Naive B cell (primary cell): Measurements from ENCODE around the gene ANK2. TPM values are rescaled to one million over a fixed set of nuclear protein-coding genes. Genes with fewer than 3 reads are reported as not detected.

ENCODE experiments used
- ATAC-seq, 2 donors: fragments of 150-1000 bp; cut with Tn5 transposase; 2 replicates each; pipeline ENCODE4 v1.10.0; 2021; ENCODE audit warnings: low read depth in 2 of 2, mild to moderate bottlenecking in 2 of 2, moderate library complexity in 2 of 2
- DNase-seq: peaks from one replicate; pipeline ENCODE4 v3.0.0; 2022
- H3K27ac Mint-ChIP-seq, 6 donors: one replicate each; pipeline ENCODE4 v1.8.0; 2020 to 2022; ENCODE audit warnings: mild to moderate bottlenecking in 6 of 6, mixed read lengths in 6 of 6, moderate library complexity in 5 of 6, inconsistent platforms in 2 of 6
- H3K27me3 Mint-ChIP-seq, 3 donors: one replicate each; pipeline ENCODE4 v1.8.0; 2021 to 2022; ENCODE audit warnings: mixed read lengths in 3 of 3, mild to moderate bottlenecking in 1 of 3
- H3K36me3 Mint-ChIP-seq, 2 donors: one replicate each; pipeline ENCODE4 v1.8.0; 2020 to 2022; ENCODE audit warnings: mixed read lengths in 2 of 2, inconsistent platforms in 1 of 2, mild to moderate bottlenecking in 1 of 2
- H3K4me1 Mint-ChIP-seq, 3 donors: one replicate each; pipeline ENCODE4 v1.8.0; 2020 to 2022; ENCODE audit warnings: mixed read lengths in 3 of 3, inconsistent platforms in 1 of 3, mild to moderate bottlenecking in 1 of 3, moderate library complexity in 1 of 3
- H3K4me3 Mint-ChIP-seq, 8 donors: one replicate each; pipeline ENCODE4 v1.8.0; 2020 to 2022; ENCODE audit warnings: mild to moderate bottlenecking in 8 of 8, mixed read lengths in 8 of 8, moderate library complexity in 8 of 8, inconsistent platforms in 2 of 8
- H3K9me3 Mint-ChIP-seq, 7 donors: one replicate each; pipeline ENCODE4 v1.8.0; 2020 to 2022; ENCODE audit warnings: mixed read lengths in 7 of 7, mild to moderate bottlenecking in 5 of 7, inconsistent platforms in 2 of 7, moderate library complexity in 1 of 7
- polyA plus RNA-seq, 6 donors: library from polyadenylated mRNA; unstranded; fragments of 300-500 nt; fragmentation: Illumina TruSeq; gene quantifications; one replicate each; pipeline ENCODE4 v1.2.3, GENCODE V29; 2021; ENCODE audit warnings: low read depth in 6 of 6

The ANK2 gene
- polyA plus RNA-seq, 6 donors from 2014 or later: 0.24 to 0.36 (median 0.28) TPM; not detected in 3

DNA sequence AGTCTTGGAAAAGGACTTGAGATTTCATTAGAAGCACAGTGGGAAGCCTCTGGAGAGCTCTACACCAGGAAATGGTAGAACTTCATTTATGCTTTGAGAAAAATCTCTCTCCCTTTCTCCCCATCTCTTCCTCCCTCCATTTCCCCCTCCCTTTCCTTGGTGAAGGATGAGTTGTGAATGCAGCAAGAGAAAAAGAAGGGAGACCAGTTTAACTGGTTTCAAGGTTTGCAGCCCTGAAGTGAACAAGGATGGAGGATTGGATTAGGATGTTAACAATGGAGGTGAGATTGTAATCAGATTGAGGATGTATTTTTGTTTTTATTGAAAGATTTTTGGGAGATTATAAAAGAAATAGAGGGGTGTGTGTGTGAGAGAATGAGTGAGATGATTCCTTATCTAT lies 99.5 kb downstream of the ANK2 start:
- no peaks in the 10 kb centered on the region for H3K36me3 Mint-ChIP-seq
- no peak overlapping the region for H3K27ac Mint-ChIP-seq
- no peak overlapping the region for H3K4me3 Mint-ChIP-seq
- DNase-seq (no peak), ATAC-seq (no peak)
- H3K9me3 Mint-ChIP-seq: peaks cover 0 to 3% (median 0%) of the 10 kb centered on the region in 7 donors
- H3K27me3 Mint-ChIP-seq: peaks cover 0 to 5% (median 0%) of the 10 kb centered on the region in 3 donors
- no peaks in the 10 kb centered on the region for H3K4me1 Mint-ChIP-seq

DNA sequence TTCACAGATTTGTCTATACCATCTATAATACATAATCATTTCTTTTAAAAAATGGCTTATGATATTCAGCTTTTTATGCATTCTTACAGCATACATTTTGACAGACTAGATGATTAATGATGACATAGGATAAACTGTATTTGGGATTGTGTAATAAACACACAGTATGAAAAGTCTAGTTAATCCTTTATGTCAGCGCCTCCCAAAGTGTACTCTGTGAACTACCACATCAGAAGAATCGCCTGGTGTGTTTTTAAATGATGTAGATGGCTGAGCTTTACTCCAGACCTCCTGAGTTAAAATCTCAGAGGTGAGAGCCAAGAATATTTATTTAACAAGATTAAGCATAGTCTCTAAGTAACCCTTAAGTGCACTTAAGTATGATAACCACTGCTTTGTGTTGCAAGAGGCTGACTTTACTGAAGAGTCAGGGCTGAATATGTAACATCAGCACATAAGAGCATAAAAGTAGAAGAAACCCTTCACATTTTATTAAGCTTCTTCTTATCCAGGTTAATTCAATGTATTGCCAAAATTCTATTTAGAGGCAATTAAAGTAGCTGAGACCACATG lies 104.2 kb downstream of the ANK2 start:
- ATAC-seq: no peak
- no peak for DNase-seq
- Mint-ChIP-seq H3K27ac (no peak overlapping the region), H3K27me3 (peaks cover 0 to 5% (median 0%) of the 10 kb centered on the region in 3 donors), H3K36me3 (no peaks in the 10 kb centered on the region), H3K4me3 (no peak overlapping the region), H3K9me3 (peaks cover 0 to under 1% (median 0%) of the 10 kb centered on the region in 7 donors), H3K4me1 (no peaks in the 10 kb centered on the region)

DNA sequence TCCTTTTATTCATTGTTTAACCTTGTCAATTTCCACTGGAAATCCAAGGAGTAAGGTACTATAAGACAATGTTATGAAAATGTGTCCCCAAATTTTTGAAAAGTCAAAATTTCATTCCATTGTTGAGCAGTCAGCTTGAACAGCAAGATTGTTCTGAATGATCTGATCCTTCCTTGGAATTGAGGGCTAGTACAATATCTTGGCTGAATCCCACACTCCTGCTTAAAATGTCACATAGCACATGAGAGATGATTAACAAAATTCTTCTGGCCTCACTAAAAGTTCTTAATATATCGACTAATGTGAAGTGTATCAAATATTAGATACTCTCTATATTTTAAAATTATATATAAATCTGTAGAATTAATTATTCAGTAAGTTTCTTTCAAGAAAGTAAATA lies 104.8 kb downstream of the ANK2 start:
- Mint-ChIP-seq H3K36me3 (no peaks in the 10 kb centered on the region), H3K9me3 (no peaks in the 10 kb centered on the region), H3K27ac (no peak overlapping the region), H3K27me3 (peaks cover 0 to 5% (median 0%) of the 10 kb centered on the region in 3 donors), H3K4me3 (no peak overlapping the region), H3K4me1 (no peaks in the 10 kb centered on the region)
- no peak for DNase-seq
- no peak for ATAC-seq

DNA sequence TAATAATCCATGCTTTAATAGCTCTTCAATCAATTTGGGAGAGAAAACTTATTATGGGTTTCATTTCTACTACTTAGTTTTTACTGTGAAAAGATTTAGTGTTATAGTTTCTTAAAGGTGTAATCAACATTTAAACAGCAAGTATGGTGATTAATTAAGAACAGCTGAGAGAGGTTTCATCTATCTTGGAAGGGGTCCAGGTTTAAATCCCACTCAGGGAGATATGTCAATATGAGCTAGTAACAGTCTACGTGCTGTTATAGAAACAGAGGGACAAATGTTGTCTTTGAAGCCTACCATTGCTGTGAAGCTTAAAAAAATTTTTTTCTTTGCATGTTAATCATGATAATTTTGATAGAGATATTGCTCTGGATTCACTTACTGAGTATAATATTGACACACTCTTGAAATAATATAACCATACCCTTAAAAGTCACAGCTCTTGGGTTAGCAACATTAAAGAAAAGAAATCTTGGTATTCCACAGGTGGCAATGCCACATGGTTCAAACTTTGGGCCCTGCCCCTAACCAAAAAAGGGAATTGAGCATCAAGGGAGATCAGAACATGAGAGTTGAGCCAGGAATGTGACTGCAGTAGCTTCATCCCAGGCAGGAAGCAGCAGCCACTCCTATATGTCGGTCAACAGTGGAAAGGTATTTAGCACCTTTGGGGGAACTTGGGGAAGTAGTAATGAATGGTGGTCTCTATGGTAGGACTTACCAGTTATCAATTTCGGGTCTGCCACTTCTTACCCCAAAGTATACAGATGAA lies 107.8 kb downstream of the ANK2 start:
- Mint-ChIP-seq H3K27me3 (peaks cover 0 to 2% (median 0%) of the 10 kb centered on the region in 3 donors), H3K4me1 (no peaks in the 10 kb centered on the region), H3K9me3 (no peaks in the 10 kb centered on the region), H3K27ac (no peak overlapping the region), H3K36me3 (no peaks in the 10 kb centered on the region), H3K4me3 (no peak overlapping the region)
- DNase-seq (no peak), ATAC-seq (no peak)

DNA sequence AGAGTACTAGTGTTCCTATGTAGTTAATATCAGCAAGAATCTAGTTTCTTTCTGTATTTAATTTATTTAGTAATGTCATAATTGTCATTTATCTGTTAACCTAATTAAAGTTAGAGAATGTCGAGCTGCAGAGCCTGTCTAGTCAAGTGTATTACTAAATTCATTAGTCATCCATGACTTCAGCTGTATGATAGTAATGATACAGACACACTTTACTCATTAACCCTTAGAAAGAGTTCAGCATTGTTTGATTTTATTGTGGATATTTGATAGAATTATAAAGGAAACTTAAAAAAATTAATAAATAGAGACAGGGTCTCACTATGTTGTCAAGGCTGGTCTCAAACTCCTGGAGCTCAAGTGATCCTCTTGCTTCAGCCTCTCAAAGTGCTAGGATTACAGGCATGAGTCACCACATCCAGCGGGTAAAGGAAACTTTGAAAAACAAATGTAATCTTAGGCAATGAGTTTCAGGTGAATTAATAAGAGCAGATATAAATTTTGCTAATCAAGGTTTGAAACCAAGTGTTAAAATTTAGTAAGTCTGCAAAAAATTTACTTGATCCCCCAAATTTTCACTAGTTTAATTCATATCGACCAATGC lies 110.6 kb downstream of the ANK2 start:
- no peaks in the 10 kb centered on the region for H3K4me1 Mint-ChIP-seq

DNA sequence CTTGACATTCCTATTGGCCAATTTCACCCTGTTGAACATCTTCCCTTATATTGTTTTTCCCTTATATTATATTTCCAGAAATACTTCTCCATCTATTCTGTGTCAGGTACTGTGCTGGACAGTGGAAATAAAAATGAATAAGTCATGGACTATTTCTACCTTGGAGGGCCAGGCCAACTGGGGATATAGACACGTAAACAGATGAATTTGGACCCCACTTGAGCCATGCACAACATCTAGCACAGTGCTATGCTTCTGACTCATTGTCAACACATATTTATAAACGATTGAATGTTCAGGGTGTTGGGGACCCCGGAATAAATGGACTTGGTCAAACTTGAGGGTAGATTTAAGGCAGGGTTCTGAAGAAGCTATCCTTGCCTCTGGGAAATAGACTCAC lies 111.1 kb downstream of the ANK2 start:
- ATAC-seq (no peak), DNase-seq (no peak)
- no peaks in the 10 kb centered on the region for H3K36me3 Mint-ChIP-seq
- H3K4me1 Mint-ChIP-seq: no peaks in the 10 kb centered on the region
- H3K27me3 Mint-ChIP-seq: peaks cover 0 to 3% (median 0%) of the 10 kb centered on the region in 3 donors
- no peak overlapping the region for H3K4me3 Mint-ChIP-seq
- H3K27ac Mint-ChIP-seq: no peak overlapping the region
- H3K9me3 Mint-ChIP-seq: no peaks in the 10 kb centered on the region

More for the DNA sequence above, 110.6 kb downstream of the ANK2 start:
- H3K4me3 Mint-ChIP-seq: no peak overlapping the region
- H3K27ac Mint-ChIP-seq: no peak overlapping the region
- H3K36me3 Mint-ChIP-seq: no peaks in the 10 kb centered on the region
- no peaks in the 10 kb centered on the region for H3K9me3 Mint-ChIP-seq
- H3K27me3 Mint-ChIP-seq: peaks cover 0 to 3% (median 0%) of the 10 kb centered on the region in 3 donors
- ATAC-seq (no peak), DNase-seq (no peak)

DNA sequence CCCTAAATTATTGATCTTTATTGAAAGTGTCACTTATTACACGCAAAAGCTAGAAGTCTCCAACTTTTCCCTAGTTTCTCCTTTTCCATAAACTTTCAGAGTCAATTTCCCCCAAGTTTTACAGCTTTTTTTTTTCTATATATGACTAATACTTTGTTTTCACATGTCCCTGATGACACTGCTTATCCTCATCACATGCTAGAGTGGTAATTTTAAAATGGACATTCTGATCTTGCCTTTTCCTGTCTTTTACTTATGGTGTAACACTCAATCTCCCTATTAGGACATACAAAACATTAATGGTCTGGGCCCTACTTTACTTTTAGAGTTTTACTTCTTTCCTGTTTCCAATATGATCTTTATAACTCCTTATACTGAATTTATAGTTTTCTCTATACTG lies 112.6 kb downstream of the ANK2 start:
- Mint-ChIP-seq H3K36me3 (no peaks in the 10 kb centered on the region), H3K9me3 (no peaks in the 10 kb centered on the region), H3K27ac (no peak overlapping the region), H3K4me1 (no peaks in the 10 kb centered on the region), H3K27me3 (peaks cover 0 to 3% (median 0%) of the 10 kb centered on the region in 3 donors), H3K4me3 (no peak overlapping the region)
- no peak for DNase-seq
- ATAC-seq: no peak

DNA sequence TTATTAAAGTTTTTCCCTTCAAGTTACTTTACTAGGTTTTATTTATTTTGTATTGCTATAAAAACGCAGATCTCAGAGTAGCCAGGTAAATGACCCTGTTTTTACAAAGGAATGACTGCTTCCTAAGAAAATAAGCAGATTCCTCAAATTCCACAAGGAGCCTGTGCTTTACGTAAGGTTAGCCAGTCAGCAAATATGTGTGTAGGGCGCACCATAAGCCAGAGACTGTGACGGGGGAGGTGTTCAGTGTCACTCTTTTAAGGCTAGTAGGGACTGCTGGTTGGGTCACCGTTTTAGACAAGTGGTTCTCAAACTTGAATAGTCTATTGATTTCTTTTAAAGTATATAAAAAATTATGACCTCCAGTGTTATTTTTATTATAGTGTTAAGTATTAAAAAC lies 119.9 kb downstream of the ANK2 start:
- no peak for DNase-seq
- ATAC-seq: no peak

DNA sequence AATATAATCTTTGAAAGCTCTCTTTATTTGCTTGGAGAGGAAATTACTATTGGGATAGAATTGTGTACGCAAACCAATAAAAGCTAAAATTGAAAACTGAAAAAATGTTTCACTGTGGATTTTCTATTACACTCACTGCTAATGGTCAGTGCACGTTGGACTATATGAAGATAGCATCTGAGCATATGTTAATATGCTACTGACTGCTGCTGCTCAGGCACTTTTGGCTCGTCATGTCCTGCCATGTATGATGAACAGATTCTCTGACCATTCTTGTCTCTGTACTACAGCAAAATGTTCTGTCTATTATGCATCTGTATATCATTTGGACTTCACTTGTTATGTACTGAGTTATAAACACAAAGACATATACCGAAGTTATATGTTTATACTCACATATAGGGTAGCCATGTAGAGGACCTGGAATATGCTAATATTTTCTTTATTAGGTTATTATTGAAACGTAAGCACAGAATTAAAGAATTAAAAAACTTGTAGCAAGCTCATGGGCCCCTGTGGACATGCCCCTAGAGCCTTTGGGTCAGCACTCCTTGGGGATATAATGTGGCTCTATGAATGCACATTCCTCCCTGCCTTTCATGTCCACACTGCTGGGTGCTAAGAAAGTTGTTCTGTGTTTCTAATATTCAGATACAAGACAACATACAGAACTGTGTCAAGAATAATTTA lies 120.8 kb downstream of the ANK2 start:
- Mint-ChIP-seq H3K36me3 (no peaks in the 10 kb centered on the region), H3K4me1 (no peaks in the 10 kb centered on the region), H3K4me3 (no peak overlapping the region), H3K9me3 (peaks cover 0 to under 1% (median 0%) of the 10 kb centered on the region in 7 donors), H3K27ac (no peak overlapping the region), H3K27me3 (peaks cover 0 to 3% (median 0%) of the 10 kb centered on the region in 3 donors)
- ATAC-seq (no peak), DNase-seq (no peak)

More for the DNA sequence above, 119.9 kb downstream of the ANK2 start:
- Mint-ChIP-seq H3K9me3 (no peaks in the 10 kb centered on the region), H3K4me1 (no peaks in the 10 kb centered on the region), H3K36me3 (no peaks in the 10 kb centered on the region), H3K27me3 (peaks cover 0 to 3% (median 0%) of the 10 kb centered on the region in 3 donors), H3K27ac (no peak overlapping the region), H3K4me3 (no peak overlapping the region)

DNA sequence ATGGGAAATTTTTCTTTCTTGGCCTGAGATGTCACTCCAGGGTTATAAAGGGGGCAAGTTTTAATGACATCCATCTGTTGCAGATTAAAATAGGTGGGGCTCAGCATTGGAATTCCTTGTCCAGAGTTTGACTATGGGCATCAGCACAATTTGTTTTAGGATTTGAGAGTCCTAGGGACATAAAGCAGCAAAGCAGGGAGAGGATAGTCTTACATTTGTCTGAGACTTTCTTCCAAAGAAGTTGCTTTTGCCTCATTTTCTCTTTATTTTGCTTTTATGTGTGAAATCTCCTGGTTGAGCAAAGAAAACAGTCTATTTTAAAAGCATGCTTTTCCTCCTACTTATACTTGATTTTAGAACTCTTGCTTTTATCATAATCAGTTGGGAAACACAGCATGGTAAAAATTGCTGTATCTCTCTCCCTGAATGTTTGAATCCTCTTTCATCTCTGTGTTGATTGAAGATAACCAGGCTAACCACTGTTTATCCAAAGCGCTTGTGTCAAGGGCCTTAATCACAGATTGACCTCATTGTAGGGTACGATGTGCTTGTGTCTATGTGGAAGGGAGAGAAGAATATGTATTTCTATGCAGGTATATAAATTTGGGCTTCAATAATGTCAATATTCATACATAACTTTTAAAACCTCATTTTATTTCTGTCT lies 121.5 kb downstream of the ANK2 start:
- Mint-ChIP-seq H3K36me3 (no peaks in the 10 kb centered on the region), H3K27me3 (peaks cover 0 to 3% (median 0%) of the 10 kb centered on the region in 3 donors), H3K9me3 (peaks cover 0 to 2% (median 0%) of the 10 kb centered on the region in 7 donors), H3K4me1 (no peaks in the 10 kb centered on the region), H3K4me3 (no peak overlapping the region), H3K27ac (no peak overlapping the region)
- DNase-seq (no peak), ATAC-seq (no peak)

DNA sequence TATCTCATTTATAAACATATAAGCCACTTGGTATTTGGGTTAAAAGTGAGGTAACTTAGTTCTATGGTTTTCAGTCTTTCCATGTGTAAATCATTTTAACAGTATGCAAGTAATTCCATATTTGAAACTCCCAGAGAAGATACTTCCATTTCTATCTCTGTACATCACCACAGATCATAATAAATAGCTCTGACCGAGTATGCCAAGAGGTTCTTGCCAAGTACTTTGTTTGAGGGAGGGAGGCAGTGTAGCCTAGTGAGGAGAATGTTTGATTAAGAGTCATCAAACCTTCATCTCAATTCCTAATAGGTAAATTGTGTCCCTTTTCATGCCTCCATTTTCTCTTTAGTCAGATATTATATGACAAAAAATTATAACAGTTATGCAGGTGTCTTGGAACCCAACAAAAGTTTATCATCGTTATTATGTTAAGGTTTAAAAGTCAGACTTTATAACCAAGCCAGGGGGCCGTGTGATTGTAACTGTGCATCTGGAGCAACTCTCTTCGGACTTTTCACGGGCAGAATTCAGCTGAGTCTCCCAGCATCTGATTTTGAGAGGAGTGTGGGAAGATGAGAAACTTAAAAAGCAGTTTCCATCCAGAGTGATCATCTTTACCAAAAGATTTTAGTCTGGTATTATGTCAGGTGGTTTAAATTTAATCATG lies 123.8 kb downstream of the ANK2 start:
- peaks cover 0 to 4% (median 0%) of the 10 kb centered on the region in 7 donors for H3K9me3 Mint-ChIP-seq
- ATAC-seq (no peak), DNase-seq (no peak)
- no peaks in the 10 kb centered on the region for H3K4me1 Mint-ChIP-seq
- no peaks in the 10 kb centered on the region for H3K36me3 Mint-ChIP-seq
- no peak overlapping the region for H3K27ac Mint-ChIP-seq
- no peak overlapping the region for H3K4me3 Mint-ChIP-seq
- H3K27me3 Mint-ChIP-seq: peaks cover 0 to 2% (median 0%) of the 10 kb centered on the region in 3 donors

DNA sequence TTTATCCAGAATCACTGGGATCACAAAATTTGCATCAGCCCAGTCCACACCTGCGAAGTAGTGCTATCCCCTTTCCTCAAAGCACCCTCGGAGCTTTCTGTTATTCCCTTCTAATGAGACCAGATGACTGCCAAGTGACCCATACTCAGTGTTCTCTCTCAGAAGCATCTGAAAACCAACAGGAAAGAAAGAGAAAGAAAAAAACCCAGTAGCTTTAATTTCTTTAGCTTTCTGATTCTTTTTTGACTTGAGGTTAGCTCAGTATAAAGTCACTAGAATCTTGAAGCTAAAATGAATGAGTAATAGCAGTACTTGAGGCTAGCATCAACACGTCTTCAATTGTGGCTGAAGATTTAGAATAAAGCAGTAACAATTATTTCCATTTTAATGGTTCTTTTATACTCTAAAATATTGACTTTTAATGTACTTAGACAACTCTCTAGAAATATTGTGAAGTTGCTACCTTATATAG lies 124.4 kb downstream of the ANK2 start:
- no peak for ATAC-seq
- no peaks in the 10 kb centered on the region for H3K27me3 Mint-ChIP-seq
- no peak overlapping the region for H3K27ac Mint-ChIP-seq
- H3K9me3 Mint-ChIP-seq: peaks cover 0 to 4% (median 0%) of the 10 kb centered on the region in 7 donors
- H3K36me3 Mint-ChIP-seq: no peaks in the 10 kb centered on the region
- DNase-seq: no peak
- no peak overlapping the region for H3K4me3 Mint-ChIP-seq
- no peaks in the 10 kb centered on the region for H3K4me1 Mint-ChIP-seq
